H9 (cell line): ENCODE measurements around the gene OR1L1. TPM values are rescaled to one million over a fixed set of nuclear protein-coding genes. Genes with fewer than 3 reads are reported as not detected.

Experiments
- DNase-seq: peaks from one replicate; pipeline ENCODE4 v3.0.0-alpha.2; 2017
- H2AFZ ChIP-seq: one replicate; pipeline ENCODE4 v1.6.1; 2013; ENCODE audit warnings: mild to moderate bottlenecking, low read length, control low read depth, moderate library complexity
- H2AK5ac ChIP-seq: 2 replicates; pipeline ENCODE4 v1.6.1; 2013; ENCODE audit warnings: low read length, control low read depth, mixed read lengths; ENCODE audit not compliant: insufficient read length
- H2BK120ac ChIP-seq: one replicate; pipeline ENCODE4 v1.6.1; 2013; ENCODE audit warnings: low read depth, mild to moderate bottlenecking, low read length, control low read depth, inconsistent platforms; ENCODE audit not compliant: poor library complexity, severe bottlenecking
- H2BK12ac ChIP-seq: 2 replicates; pipeline ENCODE4 v1.6.1; 2013; ENCODE audit warnings: low read length, control low read depth, mixed read lengths, low read depth; ENCODE audit not compliant: insufficient read length
- H2BK15ac ChIP-seq: 2 replicates; pipeline ENCODE4 v1.6.1; 2013; ENCODE audit warnings: low read depth, low read length, control low read depth
- H2BK20ac ChIP-seq: one replicate; pipeline ENCODE4 v1.6.1; 2013; ENCODE audit warnings: low read depth, mild to moderate bottlenecking, low read length, control low read depth, inconsistent platforms; ENCODE audit not compliant: poor library complexity, severe bottlenecking
- H2BK5ac ChIP-seq: 2 replicates; pipeline ENCODE4 v1.6.1; 2013; ENCODE audit warnings: low read length, control low read depth, mixed read lengths; ENCODE audit not compliant: insufficient read length
- H3K14ac ChIP-seq: 2 replicates; pipeline ENCODE4 v1.6.1; 2013; ENCODE audit warnings: low read length, control low read depth; ENCODE audit not compliant: insufficient read depth
- H3K18ac ChIP-seq: 2 replicates; pipeline ENCODE4 v1.6.1; 2013; ENCODE audit warnings: low read depth, mild to moderate bottlenecking, mixed read lengths, low read length, control low read depth; ENCODE audit not compliant: insufficient read length
- H3K23ac ChIP-seq: 2 replicates; pipeline ENCODE4 v1.6.1; 2013; ENCODE audit warnings: low read length, control low read depth, mixed read lengths, low read depth; ENCODE audit not compliant: insufficient read length
- H3K23me2 ChIP-seq: 2 replicates; pipeline ENCODE4 v1.6.1; 2013; ENCODE audit warnings: low read depth, mild to moderate bottlenecking, mixed read lengths, low read length, control low read depth; ENCODE audit not compliant: insufficient read length, poor library complexity, severe bottlenecking
- H3K27ac ChIP-seq: 2 replicates; pipeline ENCODE4 v1.5.1; 2013; ENCODE audit warnings: low read length, control low read depth, mixed read lengths, low read depth; ENCODE audit not compliant: insufficient read length
- H3K27me3 ChIP-seq: 2 replicates; pipeline ENCODE4 v1.6.1; 2013; ENCODE audit warnings: low read length, control low read depth, inconsistent platforms; ENCODE audit not compliant: insufficient read depth
- H3K4ac ChIP-seq: 2 replicates; pipeline ENCODE4 v1.6.1; 2013; ENCODE audit warnings: low read depth, mild to moderate bottlenecking, control low read depth, inconsistent platforms, low read length, moderate library complexity
- H3K4me1 ChIP-seq: 2 replicates; pipeline ENCODE4 v1.6.1; 2013; ENCODE audit warnings: low read length, control low read depth, inconsistent platforms; ENCODE audit not compliant: insufficient read depth
- H3K4me2 ChIP-seq: 2 replicates; pipeline ENCODE4 v1.6.1; 2013; ENCODE audit warnings: low read length, control low read depth, mixed read lengths; ENCODE audit not compliant: insufficient read length, insufficient read depth
- H3K56ac ChIP-seq: 2 replicates; pipeline ENCODE4 v1.6.1; 2013; ENCODE audit warnings: low read depth, mild to moderate bottlenecking, mixed read lengths, low read length, control low read depth; ENCODE audit not compliant: insufficient read length
- H3K79me1 ChIP-seq: 2 replicates; pipeline ENCODE4 v1.6.1; 2013; ENCODE audit warnings: low read depth, mild to moderate bottlenecking, moderate library complexity, low read length, control low read depth, inconsistent platforms; ENCODE audit not compliant: insufficient read depth, poor library complexity, severe bottlenecking
- H3K79me2 ChIP-seq: 2 replicates; pipeline ENCODE4 v1.6.1; 2013; ENCODE audit warnings: low read length, control low read depth, inconsistent platforms; ENCODE audit not compliant: insufficient read depth
- H3K9ac ChIP-seq: 2 replicates; pipeline ENCODE4 v1.6.1; 2013; ENCODE audit warnings: low read length, control low read depth, mixed read lengths; ENCODE audit not compliant: insufficient read length; ENCODE audit errors: extremely low read depth
- H3K9me3 ChIP-seq: one replicate; pipeline ENCODE4 v1.6.1; 2013; ENCODE audit warnings: low read depth, low read length, inconsistent platforms; ENCODE audit not compliant: control insufficient read depth
- H3T11ph ChIP-seq: one replicate; pipeline ENCODE4 v1.6.1; 2013; ENCODE audit warnings: mild to moderate bottlenecking, low read length, control low read depth, inconsistent platforms
- H4K20me1 ChIP-seq: one replicate; pipeline ENCODE4 v1.6.1; 2013; ENCODE audit not compliant: control insufficient read depth, insufficient read length, insufficient read depth
- H4K5ac ChIP-seq: 2 replicates; pipeline ENCODE4 v1.6.1; 2013; ENCODE audit warnings: low read depth, mild to moderate bottlenecking, mixed read lengths, low read length, control low read depth; ENCODE audit not compliant: insufficient read length
- H4K8ac ChIP-seq: replicated peaks from 2 replicates; pipeline ENCODE4 v1.6.1; 2013; ENCODE audit warnings: low read length, control low read depth, mixed read lengths, low read depth; ENCODE audit not compliant: insufficient read length
- H4K91ac ChIP-seq: 2 replicates; pipeline ENCODE4 v1.6.1; 2013; ENCODE audit warnings: low read depth, mild to moderate bottlenecking, moderate library complexity, mixed read lengths, low read length, control low read depth; ENCODE audit not compliant: insufficient read length
- H3K27ac Mint-ChIP-seq, 3 experiments: 2 replicates in 2 of 3; 3 replicates in 1 of 3; pipeline ENCODE4 v1.8.0; 2020 to 2021; ENCODE audit warnings: mixed read lengths in 3 of 3, mild to moderate bottlenecking in 1 of 3, moderate library complexity in 1 of 3
- H3K27me3 Mint-ChIP-seq: 2 replicates; pipeline ENCODE4 v1.8.0; 2021; ENCODE audit warnings: low read depth, mild to moderate bottlenecking, moderate library complexity, mixed read lengths
- H3K36me3 Mint-ChIP-seq, 3 experiments: 2 replicates in 2 of 3; 3 replicates in 1 of 3; pipeline ENCODE4 v1.8.0; 2020 to 2021; ENCODE audit warnings: low read depth in 3 of 3, mixed read lengths in 3 of 3; ENCODE audit not compliant: insufficient read depth in 1 of 3
- H3K4me1 Mint-ChIP-seq, 2 experiments: 2 replicates each; pipeline ENCODE4 v1.8.0; 2020; ENCODE audit warnings: mixed read lengths in 2 of 2
- H3K4me3 Mint-ChIP-seq, 2 experiments: 2 replicates in 1 of 2; 3 replicates in 1 of 2; pipeline ENCODE4 v1.8.0; 2020 to 2021; ENCODE audit warnings: mild to moderate bottlenecking in 2 of 2, mixed read lengths in 2 of 2, moderate library complexity in 1 of 2
- H3K9me3 Mint-ChIP-seq, 2 experiments: 2 replicates in 1 of 2; 3 replicates in 1 of 2; pipeline ENCODE4 v1.8.0; 2020; ENCODE audit warnings: mild to moderate bottlenecking in 2 of 2, mixed read lengths in 2 of 2, moderate library complexity in 1 of 2
- WGBS: extraction: QIAGEN DNeasy Blood & Tissue Kit; methylation state at CpG from one replicate; pipeline ENCODE4 v1.1.7; 2013; ENCODE audit warnings: missing lambda C conversion rate, low lambda C conversion rate, mixed read lengths; ENCODE audit not compliant: insufficient read length; ENCODE audit errors: extremely low coverage; 5-methylcytosine and 5-hydroxymethylcytosine counted together
- total RNA-seq: library from RNA; stranded (reverse); gene quantifications from 2 replicates; pipeline ENCODE4 v1.2.1, GENCODE V29; 2021
- TF ChIP-seq, protein P1 (sequence below): fragments of 200-600 bp; sonication (generic); conservative IDR thresholded peaks from 3 replicates; pipeline ENCODE4 v1.8.0; 2021; ENCODE audit warnings: antibody characterized with exemption, mild to moderate bottlenecking

Gene OR1L1
- total RNA-seq, 1 experiment from 2014 or later: not detected

- no peak within 1 kb of the TSS for H3K4ac ChIP-seq
- Mint-ChIP-seq H3K4me3 (no peak within 1 kb of the TSS), H3K36me3 (peaks cover 0 to 33% (median 3%) of the 10 kb centered on the region in 3 experiments; a peak in 2 of 7 replicates), H3K9me3 (peaks cover 82 to 86% of the 10 kb centered on the region in 2 experiments), H3K27me3 (no peaks in the 10 kb centered on the region; the same call in 1 of the 2 replicates), H3K4me1 (no peaks in the 10 kb centered on the region), H3K27ac (no peak within 1 kb of the TSS)
- no peak within 1 kb of the TSS for H2BK12ac ChIP-seq
- no peak within 1 kb of the TSS for H3K56ac ChIP-seq
- no peak within 1 kb of the TSS for H3T11ph ChIP-seq
- H4K20me1 ChIP-seq: no peaks in the 10 kb centered on the region
- H3K18ac ChIP-seq: no peak within 1 kb of the TSS
- TF ChIP-seq, protein P1, sequence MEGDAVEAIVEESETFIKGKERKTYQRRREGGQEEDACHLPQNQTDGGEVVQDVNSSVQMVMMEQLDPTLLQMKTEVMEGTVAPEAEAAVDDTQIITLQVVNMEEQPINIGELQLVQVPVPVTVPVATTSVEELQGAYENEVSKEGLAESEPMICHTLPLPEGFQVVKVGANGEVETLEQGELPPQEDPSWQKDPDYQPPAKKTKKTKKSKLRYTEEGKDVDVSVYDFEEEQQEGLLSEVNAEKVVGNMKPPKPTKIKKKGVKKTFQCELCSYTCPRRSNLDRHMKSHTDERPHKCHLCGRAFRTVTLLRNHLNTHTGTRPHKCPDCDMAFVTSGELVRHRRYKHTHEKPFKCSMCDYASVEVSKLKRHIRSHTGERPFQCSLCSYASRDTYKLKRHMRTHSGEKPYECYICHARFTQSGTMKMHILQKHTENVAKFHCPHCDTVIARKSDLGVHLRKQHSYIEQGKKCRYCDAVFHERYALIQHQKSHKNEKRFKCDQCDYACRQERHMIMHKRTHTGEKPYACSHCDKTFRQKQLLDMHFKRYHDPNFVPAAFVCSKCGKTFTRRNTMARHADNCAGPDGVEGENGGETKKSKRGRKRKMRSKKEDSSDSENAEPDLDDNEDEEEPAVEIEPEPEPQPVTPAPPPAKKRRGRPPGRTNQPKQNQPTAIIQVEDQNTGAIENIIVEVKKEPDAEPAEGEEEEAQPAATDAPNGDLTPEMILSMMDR: no peak
- H3K79me2 ChIP-seq: no peaks in the 10 kb centered on the region
- no peak within 1 kb of the TSS for H4K91ac ChIP-seq
- no peak within 1 kb of the TSS for H2AFZ ChIP-seq
- H3K4me1 ChIP-seq: no peaks in the 10 kb centered on the region
- no peak within 1 kb of the TSS for H4K5ac ChIP-seq
- H3K79me1 ChIP-seq: no peaks in the 10 kb centered on the region
- DNase-seq: no peak
- H3K27ac ChIP-seq: no peak within 1 kb of the TSS
- H2BK5ac ChIP-seq: no peak within 1 kb of the TSS
- no peak within 1 kb of the TSS for H2BK20ac ChIP-seq
- H3K9me3 ChIP-seq: peaks cover 60% of the 10 kb centered on the region
- no peak within 1 kb of the TSS for H3K4me2 ChIP-seq
- no peak within 1 kb of the TSS for H2AK5ac ChIP-seq
- H2BK15ac ChIP-seq: no peak within 1 kb of the TSS
- H3K23me2 ChIP-seq: no peaks in the 10 kb centered on the region
- H3K27me3 ChIP-seq: no peaks in the 10 kb centered on the region
- no peak within 1 kb of the TSS for H3K14ac ChIP-seq
- H4K8ac ChIP-seq: no peak within 1 kb of the TSS
- no peak within 1 kb of the TSS for H3K9ac ChIP-seq
- no CpG with 5 or more reads among the region's 3 CpGs for WGBS
- H3K23ac ChIP-seq: no peak within 1 kb of the TSS
- no peak within 1 kb of the TSS for H2BK120ac ChIP-seq
Measured at GRCh38 chr9:122657527-122657926, 4.0 kb upstream of the OR1L1 start, which contains the start of gene OR1B1. OR1B1 (minus strand) TSS chr9:122657627.
